HG02759 (cell line): ENCODE measurements around the gene IGDCC3.

Source experiments
- ATAC-seq: cut with Tn5 transposase; IDR thresholded peaks from one replicate; pipeline ENCODE4 v1.9.1; 2021; ENCODE audit warnings: mild to moderate bottlenecking, moderate library complexity; ENCODE audit not compliant: unreplicated experiment

Gene IGDCC3

GRCh38 chr15:65329984-65330735 is 47.6 kb downstream of the IGDCC3 start:
- ATAC-seq: no peak

GRCh38 chr15:65329288-65329983 is 48.4 kb downstream of the IGDCC3 start:
- no peak for ATAC-seq

GRCh38 chr15:65328506-65329287 is 49.1 kb downstream of the IGDCC3 start:
- no peak for ATAC-seq

- no peak for ATAC-seq
These were observed 50.0 kb downstream of the IGDCC3 start for GRCh38 chr15:65327651-65328393.

GRCh38 chr15:65326818-65327217 is 51.0 kb downstream of the IGDCC3 start:
- no peak for ATAC-seq

GRCh38 chr15:65326117-65326526 is 51.7 kb downstream of the IGDCC3 start:
- ATAC-seq: no peak

- ATAC-seq: no peak
These were observed 54.7 kb downstream of the IGDCC3 start for GRCh38 chr15:65323071-65323511.

- peak; percentile 45 for ATAC-seq
These were observed 58.9 kb downstream of the IGDCC3 start for GRCh38 chr15:65318870-65319356.

- ATAC-seq: no peak
These were observed 65.3 kb downstream of the IGDCC3 start for GRCh38 chr15:65312400-65312916.

- ATAC-seq: no peak
These were observed 66.0 kb downstream of the IGDCC3 start for GRCh38 chr15:65311760-65312159.

GRCh38 chr15:65310431-65311137 is 67.2 kb downstream of the IGDCC3 start:
- no peak for ATAC-seq

GRCh38 chr15:65309882-65310418 is 67.9 kb downstream of the IGDCC3 start:
- ATAC-seq: no peak

GRCh38 chr15:65307978-65308377 is 69.8 kb downstream of the IGDCC3 start:
- ATAC-seq: no peak

- no peak for ATAC-seq
These were observed 71.3 kb downstream of the IGDCC3 start for GRCh38 chr15:65306551-65306950.

GRCh38 chr15:65305776-65306175 is 72.0 kb downstream of the IGDCC3 start:
- no peak for ATAC-seq

GRCh38 chr15:65305150-65305758 is 72.5 kb downstream of the IGDCC3 start:
- no peak for ATAC-seq

GRCh38 chr15:65304381-65305149 is 73.2 kb downstream of the IGDCC3 start, which contains the start of gene RNU5B-1:
Gene RNU5B-1, plus strand, starts transcription at chr15:65304677.
- ATAC-seq: peak; percentile 70

GRCh38 chr15:65303687-65304380 is 74.0 kb downstream of the IGDCC3 start:
- peak; percentile 4 for ATAC-seq
